ENCODE measurements around the gene MGA. TPM values are rescaled to one million over a fixed set of nuclear protein-coding genes. Genes with fewer than 3 reads are reported as not detected.

The MGA gene

GRCh38 chr15:41821831-41822230 is 161.6 kb downstream of the MGA start:
- no peak overlapping the region for H3K9ac ChIP-seq (ENCODE audit: low read depth, low read length, poor library complexity)
- H3K36me3 ChIP-seq (replicated peaks in 1 of 2; ENCODE audit: control insufficient read depth in 2 of 2, insufficient read depth in 2 of 2, low read length in 2 of 2), result peaks cover 29 to 81% of the 10 kb centered on the region in 2 donors
- DNase-seq (ENCODE audit: low spot score), result no peak
- no peak overlapping the region for H2BK15ac ChIP-seq (ENCODE audit: low read length)
- H3K4me1 ChIP-seq (ENCODE audit: control insufficient read depth in 2 of 2, insufficient read depth in 1 of 2, low read depth in 1 of 2, low read length in 2 of 2), result peaks cover 0 to 1% of the 10 kb centered on the region in 2 donors
- no peaks in the 10 kb centered on the region for H3K79me1 ChIP-seq (ENCODE audit: low read depth, low read length)
- no peak overlapping the region for H3K14ac ChIP-seq (ENCODE audit: low read length)
- no CpG with 5 or more reads among the region's 4 CpGs for WGBS, 2 donors (ENCODE audit: extremely low coverage in 2 of 2, insufficient read length in 2 of 2, insufficient replicate concordance in 1 of 2)
- no peak overlapping the region for H2BK12ac ChIP-seq (ENCODE audit: low read length)
- no peaks in the 10 kb centered on the region for H3K9me3 ChIP-seq (replicated peaks in 1 of 2; ENCODE audit: control insufficient read depth in 2 of 2, insufficient read depth in 1 of 2, low read depth in 1 of 2, low read length in 2 of 2)
- H3K27ac ChIP-seq (replicated peaks; ENCODE audit: low read length), result no peak overlapping the region
- H2BK5ac ChIP-seq (ENCODE audit: low read length), result no peak overlapping the region
- no peak overlapping the region for H3K18ac ChIP-seq (ENCODE audit: low read length)
- no peak overlapping the region for H3K23ac ChIP-seq (ENCODE audit: low read depth, low read length, poor library complexity)
- no peak overlapping the region for H4K8ac ChIP-seq (ENCODE audit: low read depth, low read length)
- H4K91ac ChIP-seq (ENCODE audit: low read depth, low read length, poor library complexity), result no peak overlapping the region
- H2AFZ ChIP-seq (ENCODE audit: low read length), result no peak overlapping the region
- no peak overlapping the region for H2AK5ac ChIP-seq (ENCODE audit: low read depth, low read length)
- H3K27me3 ChIP-seq (ENCODE audit: control insufficient read depth in 3 of 3, insufficient read depth in 3 of 3, low read depth in 1 of 3, low read length in 3 of 3), result no peaks in the 10 kb centered on the region
- H3K4me3 ChIP-seq (ENCODE audit: low read length in 2 of 2), result no peak overlapping the region
- no peak overlapping the region for H3K4me2 ChIP-seq (ENCODE audit: insufficient read depth, low read length, poor library complexity, severe bottlenecking)
- no peak overlapping the region for H3K4ac ChIP-seq (ENCODE audit: low read length)
- no peak overlapping the region for H2BK120ac ChIP-seq (ENCODE audit: low read depth, low read length)

- no peaks in the 10 kb centered on the region for H3K9me3 ChIP-seq (replicated peaks in 1 of 2; ENCODE audit: control insufficient read depth in 2 of 2, insufficient read depth in 1 of 2, low read depth in 1 of 2, low read length in 2 of 2)
- DNase-seq (ENCODE audit: low spot score), result no peak
- no peak overlapping the region for H3K9ac ChIP-seq (ENCODE audit: low read depth, low read length, poor library complexity)
- H4K91ac ChIP-seq (ENCODE audit: low read depth, low read length, poor library complexity), result no peak overlapping the region
- no peak overlapping the region for H2BK12ac ChIP-seq (ENCODE audit: low read length)
- no peak overlapping the region for H2AFZ ChIP-seq (ENCODE audit: low read length)
- no peak overlapping the region for H2BK5ac ChIP-seq (ENCODE audit: low read length)
- no peak overlapping the region for H2BK120ac ChIP-seq (ENCODE audit: low read depth, low read length)
- H3K4ac ChIP-seq (ENCODE audit: low read length), result no peak overlapping the region
- H3K27ac ChIP-seq (replicated peaks; ENCODE audit: low read length), result no peak overlapping the region
- H3K23ac ChIP-seq (ENCODE audit: low read depth, low read length, poor library complexity), result peak overlapping the region; percentile 49
- no peak overlapping the region for H4K8ac ChIP-seq (ENCODE audit: low read depth, low read length)
- H3K4me2 ChIP-seq (ENCODE audit: insufficient read depth, low read length, poor library complexity, severe bottlenecking), result no peak overlapping the region
- peaks cover 28 to 75% of the 10 kb centered on the region in 2 donors for H3K36me3 ChIP-seq (replicated peaks in 1 of 2; ENCODE audit: control insufficient read depth in 2 of 2, insufficient read depth in 2 of 2, low read length in 2 of 2)
- H3K4me3 ChIP-seq (ENCODE audit: low read length in 2 of 2), result no peak overlapping the region
- WGBS, 2 donors (ENCODE audit: extremely low coverage in 2 of 2, insufficient read length in 2 of 2, insufficient replicate concordance in 1 of 2), result no CpG with 5 or more reads among the region's 6 CpGs
- H3K14ac ChIP-seq (ENCODE audit: low read length), result no peak overlapping the region
- H3K18ac ChIP-seq (ENCODE audit: low read length), result no peak overlapping the region
- no peak overlapping the region for H2BK15ac ChIP-seq (ENCODE audit: low read length)
- H3K27me3 ChIP-seq (ENCODE audit: control insufficient read depth in 3 of 3, insufficient read depth in 3 of 3, low read depth in 1 of 3, low read length in 3 of 3), result no peaks in the 10 kb centered on the region
- H2AK5ac ChIP-seq (ENCODE audit: low read depth, low read length), result no peak overlapping the region
- no peaks in the 10 kb centered on the region for H3K79me1 ChIP-seq (ENCODE audit: low read depth, low read length)
- peaks cover 0 to 1% of the 10 kb centered on the region in 2 donors for H3K4me1 ChIP-seq (ENCODE audit: control insufficient read depth in 2 of 2, insufficient read depth in 1 of 2, low read depth in 1 of 2, low read length in 2 of 2)
These were observed 162.3 kb downstream of the MGA start for GRCh38 chr15:41822471-41822870.

Small RNA genes within 50 kb of the gene (small RNA-seq; reads per million reads assigned to genes)
- gene MIR626 (ENCODE audit: insufficient read depth), result not detected

Data from neuronal stem cell (in vitro differentiated cells).